K562 (cell line): Measurements from ENCODE around the gene NRXN2. TPM values are rescaled to one million over a fixed set of nuclear protein-coding genes. Genes with fewer than 3 reads are reported as not detected.
A peak's percentile ranks its signal among the peaks of the same experiment; 100 is the strongest.

ENCODE experiments used
- ATAC-seq: fragments of 200-7000 bp; cut with Tn5 transposase; 3 replicates; pipeline ENCODE4 v1.9.1; 2020; ENCODE audit warnings: moderate library complexity
- BruUV-seq: library from RNA; stranded (reverse); fragments of 400-500 nt; replicated peaks from 2 replicates; lab custom pipeline; 2021; lab: Mats Ljungman, UMichigan
- CTCF ChIA-PET: fragments of 300-600 bp; formaldehyde crosslinking; extraction: SDS; loops from one replicate; lab custom pipeline; 2021; ENCODE audit warnings: low intra/inter-chr PET ratio; lab: Yijun Ruan, JAX
- POLR2A ChIA-PET: fragments of 300-600, 350-650 bp; sonication (Branson Sonifier 250); formaldehyde crosslinking; extraction: SDS; loops from one replicate; lab custom pipeline; 2021; ENCODE audit warnings: antibody characterized with exemption, inconsistent platforms; lab: Yijun Ruan, JAX
- DNase-seq, 4 experiments: peaks; one replicate each; pipeline versions ENCODE4 v3.0.0 to v3.0.0-alpha.2; 2011 to 2018; ENCODE audit warnings: low spot score in 3 of 4, mixed read lengths in 3 of 4; ENCODE audit errors: extremely low read depth in 1 of 4
- FAIRE-seq: peaks from 2 replicates; lab custom pipeline; 2011; peaks lifted over from hg19 to GRCh38; lab: Jason Lieb, UNC
- H2AFZ ChIP-seq: 2 replicates; pipeline ENCODE4 v1.6.0; 2011; ENCODE audit warnings: low read depth, low read length, control low read depth, inconsistent platforms
- H3K27ac ChIP-seq: fragments of 200-600 bp; 3 replicates; pipeline ENCODE4 v1.8.0; 2011; ENCODE audit warnings: low read depth, mild to moderate bottlenecking, control low read depth, inconsistent platforms, low read length, moderate library complexity, mixed read lengths; ENCODE audit errors: extremely low read depth
- H3K27me3 ChIP-seq, 2 experiments: fragments of 300-600 bp in 1 of 2; 2 replicates in 1 of 2; 3 replicates in 1 of 2; pipeline versions ENCODE4 v1.6.0 to v1.8.0; 2011; ENCODE audit warnings: inconsistent platforms in 2 of 2, low read length in 2 of 2, mild to moderate bottlenecking in 1 of 2, mixed read lengths in 1 of 2, moderate library complexity in 1 of 2; ENCODE audit not compliant: control insufficient read depth in 2 of 2, insufficient read depth in 2 of 2
- H3K36me3 ChIP-seq: fragments of 300-600 bp; 3 replicates; pipeline ENCODE4 v1.8.0; 2011; ENCODE audit warnings: mild to moderate bottlenecking, low read length, inconsistent platforms; ENCODE audit not compliant: control insufficient read depth, insufficient read depth
- H3K4me1 ChIP-seq, 2 experiments: fragments of 200-600 bp in 1 of 2; replicated peaks in 1 of 2; 2 replicates in 1 of 2; 3 replicates in 1 of 2; pipeline versions ENCODE4 v1.5.1 to v1.8.0; 2011; ENCODE audit warnings: inconsistent platforms in 2 of 2, low read length in 2 of 2, mild to moderate bottlenecking in 1 of 2, mixed read lengths in 1 of 2, moderate library complexity in 1 of 2; ENCODE audit not compliant: control insufficient read depth in 2 of 2, insufficient read depth in 2 of 2
- H3K4me2 ChIP-seq: 2 replicates; pipeline ENCODE4 v1.6.1; 2011; ENCODE audit warnings: low read length, control low read depth, inconsistent platforms, mixed read lengths; ENCODE audit not compliant: insufficient read depth
- H3K4me3 ChIP-seq: fragments of 200-600 bp; sonication (generic), shearing (Covaris generic); 2 replicates; pipeline ENCODE4 v1.5.1; 2016; ENCODE audit warnings: control low read depth, inconsistent platforms
- H3K79me2 ChIP-seq: fragments of 200-600 bp; 3 replicates; pipeline ENCODE4 v1.8.0; 2011; ENCODE audit warnings: low read length, inconsistent platforms; ENCODE audit not compliant: control insufficient read depth, insufficient read depth
- H3K9ac ChIP-seq, 2 experiments: 2 replicates each; pipeline versions ENCODE4 v1.6.0 to v1.6.1; 2011; ENCODE audit warnings: low read depth in 2 of 2, low read length in 2 of 2, control low read depth in 1 of 2, inconsistent platforms in 1 of 2, mild to moderate bottlenecking in 1 of 2, mixed read lengths in 1 of 2; ENCODE audit not compliant: insufficient read depth in 1 of 2
- H3K9me1 ChIP-seq: one replicate; pipeline ENCODE4 v1.6.0; 2011; ENCODE audit warnings: inconsistent platforms, mild to moderate bottlenecking, low read length, moderate library complexity; ENCODE audit not compliant: control insufficient read depth, insufficient read depth
- H3K9me3 ChIP-seq: replicated peaks from 2 replicates; pipeline ENCODE4 v1.5.1; 2011; ENCODE audit warnings: low read depth, low read length, inconsistent platforms; ENCODE audit not compliant: control insufficient read depth, insufficient read depth
- H4K20me1 ChIP-seq: replicated peaks from 2 replicates; pipeline ENCODE4 v1.6.1; 2011; ENCODE audit warnings: low read length, inconsistent platforms, mixed read lengths; ENCODE audit not compliant: control insufficient read depth, insufficient read depth
- PRMT5 ChIP-seq: sonication (generic); formaldehyde crosslinking; IDR thresholded peaks from 2 replicates; pipeline ENCODE4 v1.5.0; 2020; ENCODE audit warnings: missing genetic modification reagents
- whole genome bisulfite sequencing: fragments of 100-300 bp; shearing (Covaris generic); methylation state at CpG from one replicate; pipeline ENCODE4 v1.1.6; 2016; ENCODE audit warnings: low coverage, mixed read lengths; ENCODE audit not compliant: insufficient coverage; ENCODE audit errors: missing lambda C conversion rate; 5-methylcytosine and 5-hydroxymethylcytosine counted together
- in situ Hi-C: fragments of 300-500 bp; cut with MboI; formaldehyde crosslinking; loops from 4 replicates; pipeline ENCODE4 v1.15.0; 2018; ENCODE audit warnings: inconsistent platforms, mixed read lengths
- intact Hi-C: fragments of 100-400 bp; cut with micrococcal nuclease; formaldehyde crosslinking; loops from 2 replicates; pipeline ENCODE4 v1.14.2; 2022
- polyA plus RNA-seq, 8 experiments: library from polyadenylated mRNA; depleted of rRNA in 4 of 8; stranded (reverse) in 5 of 8; unstranded in 3 of 8; fragments of >200 nt; fragmentation: Nextera tagmentation in 2 of 8; fragmentation: Illumina TruSeq in 1 of 8; extraction: Ambion mirVana in 2 of 8; extraction: Trizol in 1 of 8; gene quantifications; 2 replicates each; pipeline versions ENCODE4 v1.2.1 to v1.2.3, GENCODE V29; 2011 to 2014; ENCODE audit warnings: inconsistent platforms in 1 of 8, missing spikeins in 1 of 8
- total RNA-seq, 7 experiments: library from RNA; depleted of rRNA in 6 of 7; stranded (reverse); fragments of >200 nt in 6 of 7; fragmentation: Illumina TruSeq in 2 of 7; extraction: Trizol in 2 of 7; gene quantifications; 2 replicates each; pipeline versions ENCODE4 v1.2.1 to v1.2.3, GENCODE V29; 2011 to 2021; ENCODE audit warnings: low replicate concordance in 1 of 7
- TF ChIP-seq, protein P1 (sequence below): sonication (generic); formaldehyde crosslinking; IDR thresholded peaks from 2 replicates; pipeline ENCODE4 v1.8.0; 2022; ENCODE audit warnings: missing genetic modification reagents, mild to moderate bottlenecking, moderate library complexity, borderline replicate concordance
- TF ChIP-seq, protein P2 (sequence below): fragments of 450-650 bp; conservative IDR thresholded peaks from 2 replicates; pipeline ENCODE4 v1.6.1; 2016; ENCODE audit warnings: missing genetic modification characterization, low read depth, mild to moderate bottlenecking, missing compliant biosample characterization, moderate library complexity
- TF ChIP-seq, protein P3 (sequence below): fragments of 250-450 bp; sonication (Bioruptor Pico); IDR thresholded peaks from 2 replicates; pipeline ENCODE4 v1.4.0; 2020; ENCODE audit warnings: mild to moderate bottlenecking, moderate library complexity
- TF ChIP-seq, protein P4 (sequence below), 3 experiments: fragments of 200-800 bp in 1 of 3; fragments of 250-450 bp in 1 of 3; fragments of 450-650 bp in 1 of 3; sonication (Bioruptor Pico) in 1 of 3; sonication (Bioruptor generic) in 1 of 3; formaldehyde crosslinking in 1 of 3; IDR thresholded peaks; 2 replicates each; pipeline versions ENCODE4 v1.6.1 to v1.8.0; 2016 to 2022; ENCODE audit warnings: mild to moderate bottlenecking in 2 of 3, missing genetic modification characterization in 2 of 3, missing compliant biosample characterization in 1 of 3, moderate library complexity in 1 of 3

NRXN2 gene
- total and polyA plus RNA-seq, 9 of the 15 experiments (the other 6 are each of a cell fraction or from before 2014, with no cell fraction given): 0.07 to 0.47 (median 0.15) TPM; not detected in 4

DNA sequence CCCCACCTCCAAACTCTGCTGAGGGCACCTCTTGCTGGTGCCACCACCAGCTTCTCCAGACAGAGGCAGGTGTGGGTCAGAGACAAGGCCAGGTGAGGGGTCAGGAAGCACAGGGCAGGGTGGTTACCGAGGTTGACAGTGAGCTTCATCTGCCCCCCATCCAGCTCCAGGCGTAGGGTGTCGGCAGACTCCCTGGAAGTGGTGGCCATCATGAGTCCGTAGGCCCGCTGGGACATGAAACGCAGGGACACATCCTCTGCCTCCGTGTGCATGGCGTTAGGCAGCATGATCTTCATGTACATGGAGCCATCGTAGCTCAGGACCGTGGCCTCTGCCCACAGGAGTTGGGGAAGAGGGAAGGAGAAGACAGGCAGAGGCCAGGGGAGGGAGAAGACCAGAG is 62.8 kb downstream of the NRXN2 start (continued):
- TF ChIP-seq, protein P1, sequence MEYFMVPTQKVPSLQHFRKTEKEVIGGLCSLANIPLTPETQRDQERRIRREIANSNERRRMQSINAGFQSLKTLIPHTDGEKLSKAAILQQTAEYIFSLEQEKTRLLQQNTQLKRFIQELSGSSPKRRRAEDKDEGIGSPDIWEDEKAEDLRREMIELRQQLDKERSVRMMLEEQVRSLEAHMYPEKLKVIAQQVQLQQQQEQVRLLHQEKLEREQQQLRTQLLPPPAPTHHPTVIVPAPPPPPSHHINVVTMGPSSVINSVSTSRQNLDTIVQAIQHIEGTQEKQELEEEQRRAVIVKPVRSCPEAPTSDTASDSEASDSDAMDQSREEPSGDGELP: peak; percentile 8; the same call in 1 of the 2 replicates
- no peak for TF ChIP-seq PRMT5
- TF ChIP-seq, protein P2, sequence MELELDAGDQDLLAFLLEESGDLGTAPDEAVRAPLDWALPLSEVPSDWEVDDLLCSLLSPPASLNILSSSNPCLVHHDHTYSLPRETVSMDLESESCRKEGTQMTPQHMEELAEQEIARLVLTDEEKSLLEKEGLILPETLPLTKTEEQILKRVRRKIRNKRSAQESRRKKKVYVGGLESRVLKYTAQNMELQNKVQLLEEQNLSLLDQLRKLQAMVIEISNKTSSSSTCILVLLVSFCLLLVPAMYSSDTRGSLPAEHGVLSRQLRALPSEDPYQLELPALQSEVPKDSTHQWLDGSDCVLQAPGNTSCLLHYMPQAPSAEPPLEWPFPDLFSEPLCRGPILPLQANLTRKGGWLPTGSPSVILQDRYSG: peak; percentile 15; the same call in 1 of the 2 replicates

DNA sequence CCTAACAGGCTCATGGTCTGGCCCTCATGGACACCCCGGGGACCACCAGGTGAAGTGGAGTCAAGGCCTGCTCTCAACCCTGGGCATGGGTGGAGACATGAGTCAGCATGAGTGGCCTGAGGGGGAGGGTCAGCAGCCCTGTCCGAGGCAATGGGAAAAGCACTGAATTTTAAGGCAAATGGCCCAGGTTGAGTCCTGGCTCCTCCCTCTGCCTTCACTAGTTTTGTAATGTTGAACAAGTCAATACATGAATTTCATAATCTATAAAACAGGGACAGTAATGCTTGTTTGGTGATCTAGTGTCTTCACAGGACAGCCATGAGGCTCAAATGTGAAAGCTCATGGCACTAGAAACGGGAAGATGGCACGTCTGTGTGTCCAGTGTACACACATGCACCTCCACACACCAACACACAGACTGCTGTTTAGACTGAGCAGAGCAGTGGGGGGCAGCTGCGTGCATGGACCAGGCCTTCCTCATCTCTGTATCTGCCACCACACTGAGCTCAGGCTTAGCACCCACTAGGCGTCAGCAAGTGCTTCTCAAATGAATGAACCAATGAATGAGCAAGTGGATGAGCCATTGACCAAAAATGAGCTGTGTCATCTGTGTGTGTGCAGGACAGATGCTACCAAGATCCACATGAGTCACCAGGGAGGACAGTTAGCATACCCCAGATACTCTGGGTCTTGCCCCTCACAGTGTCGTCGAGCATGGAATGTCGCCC is 63.4 kb downstream of the NRXN2 start:
- H3K9me1 ChIP-seq: no peaks in the 10 kb centered on the region
- H3K27ac ChIP-seq: peak overlapping the region; percentile 82
- H3K27me3 ChIP-seq: no peaks in the 10 kb centered on the region
- WGBS: 17% methylated on average over 9 of the region's 9 CpGs
- no peaks in the 10 kb centered on the region for H3K9me3 ChIP-seq
- peak; percentile 99 for FAIRE-seq
- peak overlapping the region; percentile 50 to 77 for H3K9ac ChIP-seq
- H3K4me2 ChIP-seq: peak overlapping the region; percentile 68
- H3K79me2 ChIP-seq: no peaks in the 10 kb centered on the region
- no peaks in the 10 kb centered on the region for H3K36me3 ChIP-seq
- peaks cover 38 to 42% of the 10 kb centered on the region in 2 experiments for H3K4me1 ChIP-seq
- peak overlapping the region; percentile 96 for H2AFZ ChIP-seq
- peak; percentile 88 for ATAC-seq
- peak; percentile 73 to 87 (median 79) for DNase-seq
- ChIA-PET POLR2A (interaction anchor here (0.6 to 1.6 kb wide), 7 partner anchors 13 to 211 kb away, joined by 3 to 8 read pairs (median 3); no protein-coding TSS in a partner anchor), CTCF (interaction anchor here (0.6 kb wide), 1 partner anchor 177 kb away, joined by 3 read pairs; no protein-coding TSS in a partner anchor)
- no TSS peak for BruUV-seq
- in situ Hi-C loops (loop anchor here (5.0 kb wide), 2 partner anchors 78 to 302 kb away; partner anchors contain the start of gene RPS6KA4), intact Hi-C loops (loop anchor here (1.0 to 10.0 kb wide), 3 partner anchors 29 to 83 kb away; partner anchors contain the start of genes NRXN2 and RASGRP2)
- no peak overlapping the region for H3K4me3 ChIP-seq
- H4K20me1 ChIP-seq: no peaks in the 10 kb centered on the region
- TF ChIP-seq, protein P3, sequence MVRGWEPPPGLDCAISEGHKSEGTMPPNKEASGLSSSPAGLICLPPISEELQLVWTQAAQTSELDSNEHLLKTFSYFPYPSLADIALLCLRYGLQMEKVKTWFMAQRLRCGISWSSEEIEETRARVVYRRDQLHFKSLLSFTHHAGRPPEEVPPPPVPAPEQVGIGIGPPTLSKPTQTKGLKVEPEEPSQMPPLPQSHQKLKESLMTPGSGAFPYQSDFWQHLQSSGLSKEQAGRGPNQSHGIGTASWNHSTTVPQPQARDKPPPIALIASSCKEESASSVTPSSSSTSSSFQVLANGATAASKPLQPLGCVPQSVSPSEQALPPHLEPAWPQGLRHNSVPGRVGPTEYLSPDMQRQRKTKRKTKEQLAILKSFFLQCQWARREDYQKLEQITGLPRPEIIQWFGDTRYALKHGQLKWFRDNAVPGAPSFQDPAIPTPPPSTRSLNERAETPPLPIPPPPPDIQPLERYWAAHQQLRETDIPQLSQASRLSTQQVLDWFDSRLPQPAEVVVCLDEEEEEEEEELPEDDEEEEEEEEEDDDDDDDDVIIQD (CRISPR knock-in tag): no peak
- TF ChIP-seq, protein P4, sequence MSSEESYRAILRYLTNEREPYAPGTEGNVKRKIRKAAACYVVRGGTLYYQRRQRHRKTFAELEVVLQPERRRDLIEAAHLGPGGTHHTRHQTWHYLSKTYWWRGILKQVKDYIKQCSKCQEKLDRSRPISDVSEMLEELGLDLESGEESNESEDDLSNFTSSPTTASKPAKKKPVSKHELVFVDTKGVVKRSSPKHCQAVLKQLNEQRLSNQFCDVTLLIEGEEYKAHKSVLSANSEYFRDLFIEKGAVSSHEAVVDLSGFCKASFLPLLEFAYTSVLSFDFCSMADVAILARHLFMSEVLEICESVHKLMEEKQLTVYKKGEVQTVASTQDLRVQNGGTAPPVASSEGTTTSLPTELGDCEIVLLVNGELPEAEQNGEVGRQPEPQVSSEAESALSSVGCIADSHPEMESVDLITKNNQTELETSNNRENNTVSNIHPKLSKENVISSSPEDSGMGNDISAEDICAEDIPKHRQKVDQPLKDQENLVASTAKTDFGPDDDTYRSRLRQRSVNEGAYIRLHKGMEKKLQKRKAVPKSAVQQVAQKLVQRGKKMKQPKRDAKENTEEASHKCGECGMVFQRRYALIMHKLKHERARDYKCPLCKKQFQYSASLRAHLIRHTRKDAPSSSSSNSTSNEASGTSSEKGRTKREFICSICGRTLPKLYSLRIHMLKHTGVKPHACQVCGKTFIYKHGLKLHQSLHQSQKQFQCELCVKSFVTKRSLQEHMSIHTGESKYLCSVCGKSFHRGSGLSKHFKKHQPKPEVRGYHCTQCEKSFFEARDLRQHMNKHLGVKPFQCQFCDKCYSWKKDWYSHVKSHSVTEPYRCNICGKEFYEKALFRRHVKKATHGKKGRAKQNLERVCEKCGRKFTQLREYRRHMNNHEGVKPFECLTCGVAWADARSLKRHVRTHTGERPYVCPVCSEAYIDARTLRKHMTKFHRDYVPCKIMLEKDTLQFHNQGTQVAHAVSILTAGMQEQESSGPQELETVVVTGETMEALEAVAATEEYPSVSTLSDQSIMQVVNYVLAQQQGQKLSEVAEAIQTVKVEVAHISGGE (CRISPR knock-in tag; IDR thresholded peaks at IDR 0.05): peak in 1 of 3 experiments; percentile 61; a peak in 2 of 6 replicates
